Thymus (tissue), 11 donors: ENCODE measurements around the gene CCDC183. TPM values are rescaled to one million over a fixed set of nuclear protein-coding genes. Genes with fewer than 3 reads are reported as not detected.
"Not testable (repeated sequence)": the region's sequence is repeated elsewhere in the genome, so short reads cannot be mapped to it uniquely, and the experiment has no call there.

Experiments
- DNase-seq, 9 donors: peaks; one replicate each; pipeline ENCODE4 v3.0.0-alpha.2; 2013; ENCODE audit warnings: low spot score in 9 of 9, low read depth in 6 of 9, missing footprints in 1 of 9
- H3K27ac ChIP-seq, 2 donors: one replicate each; pipeline ENCODE4 v1.5.1; 2013; ENCODE audit warnings: control low read depth in 1 of 2, low read depth in 1 of 2, low read length in 1 of 2, mild to moderate bottlenecking in 1 of 2, moderate library complexity in 1 of 2
- H3K27me3 ChIP-seq, 2 donors: one replicate each; pipeline ENCODE4 v1.5.1; 2013; ENCODE audit warnings: low read length in 1 of 2; ENCODE audit not compliant: control insufficient read depth in 2 of 2, insufficient read depth in 1 of 2
- H3K36me3 ChIP-seq, 2 donors: one replicate each; pipeline ENCODE4 v1.5.1; 2013; ENCODE audit warnings: low read length in 1 of 2, mild to moderate bottlenecking in 1 of 2, moderate library complexity in 1 of 2; ENCODE audit not compliant: control insufficient read depth in 2 of 2, insufficient read depth in 2 of 2
- H3K4me1 ChIP-seq, 2 donors: one replicate each; pipeline ENCODE4 v1.5.1; 2013; ENCODE audit warnings: low read length in 2 of 2; ENCODE audit not compliant: control insufficient read depth in 2 of 2, insufficient read depth in 2 of 2
- H3K4me3 ChIP-seq, 2 donors: one replicate each; pipeline ENCODE4 v1.5.1; 2013; ENCODE audit warnings: low read length in 2 of 2, control low read depth in 1 of 2, mild to moderate bottlenecking in 1 of 2
- H3K9me3 ChIP-seq, 2 donors: one replicate each; pipeline ENCODE4 v1.5.1; 2013; ENCODE audit warnings: low read length in 1 of 2, mild to moderate bottlenecking in 1 of 2; ENCODE audit not compliant: control insufficient read depth in 2 of 2, insufficient read depth in 1 of 2
- WGBS: extraction: QIAGEN DNeasy Blood & Tissue Kit; methylation state at CpG from one replicate; pipeline ENCODE4 v1.1.7; 2013; 5-methylcytosine and 5-hydroxymethylcytosine counted together
- polyA plus RNA-seq: library from polyadenylated mRNA; stranded (reverse); fragments of 200-250 nt; gene quantifications from one replicate; pipeline ENCODE4 v1.2.3, GENCODE V29; 2013
- total RNA-seq: library from RNA; stranded (reverse); fragments of 120-200 nt; gene quantifications from one replicate; pipeline ENCODE4 v1.2.4, GENCODE V29; 2013
- donor health status: healthy.

CCDC183 gene
- total and polyA plus RNA-seq, 2 donors: 3.2 to 5.0 TPM

- not testable (repeated sequence) for H3K9me3 ChIP-seq, H3K27ac ChIP-seq
- Histone ChIP-seq H3K27me3 (peaks cover 43 to 50% of the 10 kb centered on the region in 2 donors), H3K4me3 (peak within 1 kb of the TSS; percentile 45 to 55), H3K36me3 (peaks cover 26 to 37% of the 10 kb centered on the region in 2 donors), H3K4me1 (peaks cover 9 to 31% of the 10 kb centered on the region in 2 donors)
- WGBS: 1% methylated on average over 27 of the region's 27 CpGs
- DNase-seq: peak; percentile 49 to 88 (median 73)
These were observed 46.3 kb downstream of the CCDC183 start, which contains the start of gene AJM1 for GRCh38 chr9:136842380-136842948. Gene AJM1, plus strand, starts transcription at chr9:136842478. Its CDS starts 1,937 bp downstream, at chr9:136844415.

DNA sequence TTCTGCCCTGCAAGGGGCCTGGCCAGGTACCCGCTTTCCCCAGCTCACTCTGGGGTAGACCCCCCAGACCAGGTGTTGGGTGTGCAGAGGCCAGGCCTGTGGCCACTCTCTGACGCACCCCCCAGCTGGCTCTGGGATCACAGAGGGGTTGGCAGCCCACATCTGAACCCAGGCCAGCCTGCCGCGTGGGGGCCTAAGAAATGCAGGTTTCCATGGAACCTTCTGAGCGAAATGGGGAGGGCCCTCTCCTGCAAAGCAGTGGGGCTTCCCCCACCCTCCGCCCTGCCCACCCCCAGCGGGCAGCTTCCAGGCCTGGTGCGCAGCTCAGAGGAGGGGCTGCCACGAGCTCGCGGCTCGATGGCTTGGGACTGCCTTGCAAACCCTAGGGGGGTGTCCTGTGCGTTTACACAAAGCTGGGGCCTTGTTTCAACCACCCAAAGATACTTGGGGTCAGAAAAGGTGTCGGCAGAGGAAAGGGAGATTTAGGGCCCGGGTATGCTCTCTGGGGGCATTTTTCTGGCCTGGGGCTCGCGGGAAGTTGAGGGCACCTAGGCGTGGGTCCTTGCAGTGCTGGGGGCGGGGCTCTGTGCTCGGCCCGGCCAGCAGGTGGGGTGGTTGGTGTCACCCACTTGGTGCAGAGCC lies 47.1 kb downstream of the CCDC183 start:
- Histone ChIP-seq H3K4me3 (peak overlapping the region in 1 of 2 donors; percentile 55), H3K36me3 (peaks cover 21 to 29% of the 10 kb centered on the region in 2 donors), H3K27me3 (peaks cover 51 to 58% of the 10 kb centered on the region in 2 donors), H3K4me1 (peaks cover 15 to 40% of the 10 kb centered on the region in 2 donors)
- H3K27ac ChIP-seq, DNase-seq, H3K9me3 ChIP-seq: not testable (repeated sequence)
- 21% methylated on average over 21 of the region's 21 CpGs for WGBS

- H3K27me3 ChIP-seq: peaks cover 55 to 66% of the 10 kb centered on the region in 2 donors
- not testable (repeated sequence) for H3K9me3 ChIP-seq, H3K27ac ChIP-seq
- peaks cover 15 to 41% of the 10 kb centered on the region in 2 donors for H3K4me1 ChIP-seq
- WGBS: 9% methylated on average over 99 of the region's 99 CpGs
- peaks cover 18 to 22% of the 10 kb centered on the region in 2 donors for H3K36me3 ChIP-seq
- DNase-seq: peak in 2 of 9 donors; percentile 33 to 42
- peak overlapping the region in 1 of 2 donors; percentile 21 for H3K4me3 ChIP-seq
These were observed 47.9 kb downstream of the CCDC183 start for GRCh38 chr9:136843801-136844740.

- DNase-seq: no peak
- no peak overlapping the region for H3K4me3 ChIP-seq
- H3K27me3 ChIP-seq: peaks cover 55 to 68% of the 10 kb centered on the region in 2 donors
These were observed 48.8 kb downstream of the CCDC183 start for GRCh38 chr9:136844761-136845464.

GRCh38 chr9:136845465-136846260 lies 49.5 kb downstream of the CCDC183 start:
- H3K27ac ChIP-seq: no peak overlapping the region
- WGBS: 34% methylated on average over 102 of the region's 102 CpGs

More at GRCh38 chr9:136844761-136845464, 48.8 kb downstream of the CCDC183 start:
- Histone ChIP-seq H3K9me3 (peaks cover 2 to 7% of the 10 kb centered on the region in 2 donors), H3K4me1 (peaks cover 17 to 45% of the 10 kb centered on the region in 2 donors), H3K36me3 (peaks cover 9 to 13% of the 10 kb centered on the region in 2 donors), H3K27ac (no peak overlapping the region)
- WGBS: 16% methylated on average over 88 of the region's 88 CpGs

DNA sequence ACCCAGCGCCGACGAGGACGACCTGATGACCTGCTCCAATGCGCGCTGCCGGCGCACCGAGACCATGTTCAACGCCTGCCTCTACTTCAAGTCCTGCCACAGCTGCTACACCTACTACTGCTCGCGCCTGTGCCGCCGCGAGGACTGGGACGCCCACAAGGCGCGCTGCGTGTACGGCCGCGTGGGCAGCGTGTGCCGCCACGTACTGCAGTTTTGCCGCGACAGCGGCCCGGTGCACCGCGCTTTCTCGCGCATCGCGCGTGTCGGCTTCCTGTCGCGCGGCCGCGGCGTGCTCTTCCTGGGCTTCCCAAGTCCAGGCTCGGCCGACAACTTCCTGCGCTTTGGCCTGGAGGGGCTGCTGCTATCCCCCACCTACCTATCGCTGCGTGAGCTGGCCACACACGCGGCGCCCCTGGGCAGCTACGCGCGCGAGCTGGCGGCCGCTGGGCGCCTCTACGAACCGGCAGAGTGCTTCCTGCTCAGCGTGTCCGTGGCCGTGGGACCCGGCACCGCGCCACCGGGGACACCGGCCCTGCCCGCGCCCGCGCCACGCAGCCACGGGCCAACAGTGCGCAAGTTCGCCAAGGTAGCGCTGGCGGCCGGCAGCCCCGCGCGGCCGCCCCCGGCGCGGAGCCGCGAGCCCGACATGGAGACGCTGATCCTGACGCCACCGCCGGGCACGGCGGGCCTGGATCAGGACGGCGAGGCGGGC lies 50.4 kb downstream of the CCDC183 start:
- no peak for DNase-seq
- Histone ChIP-seq H3K9me3 (peaks cover 2 to 7% of the 10 kb centered on the region in 2 donors), H3K4me1 (peaks cover 18 to 44% of the 10 kb centered on the region in 2 donors), H3K27ac (no peak overlapping the region), H3K36me3 (peaks cover under 1 to 5% of the 10 kb centered on the region in 2 donors), H3K27me3 (peaks cover 55 to 71% of the 10 kb centered on the region in 2 donors), H3K4me3 (peak overlapping the region in 1 of 2 donors; percentile 11)
- 8% methylated on average over 98 of the region's 98 CpGs for WGBS

More at GRCh38 chr9:136845465-136846260, 49.5 kb downstream of the CCDC183 start:
- Histone ChIP-seq H3K9me3 (peaks cover 2 to 7% of the 10 kb centered on the region in 2 donors), H3K4me3 (no peak overlapping the region), H3K4me1 (peaks cover 18 to 50% of the 10 kb centered on the region in 2 donors), H3K27me3 (peaks cover 55 to 71% of the 10 kb centered on the region in 2 donors), H3K36me3 (peaks cover 5 to 9% of the 10 kb centered on the region in 2 donors)
- DNase-seq: no peak

- Histone ChIP-seq H3K4me1 (peaks cover 18 to 37% of the 10 kb centered on the region in 2 donors), H3K4me3 (peak overlapping the region in 1 of 2 donors; percentile 85), H3K27me3 (peaks cover 55 to 68% of the 10 kb centered on the region in 2 donors), H3K36me3 (peaks cover 0 to 5% of the 10 kb centered on the region in 2 donors), H3K9me3 (peaks cover 2 to 7% of the 10 kb centered on the region in 2 donors), H3K27ac (peak overlapping the region in 1 of 2 donors; percentile 24)
- peak in 1 of 9 donors; percentile 27 for DNase-seq
- whole genome bisulfite sequencing: 6% methylated on average over 75 of the region's 75 CpGs
These were observed 51.1 kb downstream of the CCDC183 start for GRCh38 chr9:136847088-136847825.
